H9 (cell line): ENCODE results near the gene RPRD1B. TPM values are rescaled to one million over a fixed set of nuclear protein-coding genes. Genes with fewer than 3 reads are reported as not detected.

Source experiments
- DNase-seq: peaks from one replicate; pipeline ENCODE4 v3.0.0-alpha.2; 2017
- H2AFZ ChIP-seq: one replicate; pipeline ENCODE4 v1.6.1; 2013; ENCODE audit warnings: mild to moderate bottlenecking, low read length, control low read depth, moderate library complexity
- H2AK5ac ChIP-seq: 2 replicates; pipeline ENCODE4 v1.6.1; 2013; ENCODE audit warnings: low read length, control low read depth, mixed read lengths; ENCODE audit not compliant: insufficient read length
- H2BK120ac ChIP-seq: one replicate; pipeline ENCODE4 v1.6.1; 2013; ENCODE audit warnings: low read depth, mild to moderate bottlenecking, low read length, control low read depth, inconsistent platforms; ENCODE audit not compliant: poor library complexity, severe bottlenecking
- H2BK12ac ChIP-seq: 2 replicates; pipeline ENCODE4 v1.6.1; 2013; ENCODE audit warnings: low read length, control low read depth, mixed read lengths, low read depth; ENCODE audit not compliant: insufficient read length
- H2BK15ac ChIP-seq: 2 replicates; pipeline ENCODE4 v1.6.1; 2013; ENCODE audit warnings: low read depth, low read length, control low read depth
- H2BK20ac ChIP-seq: one replicate; pipeline ENCODE4 v1.6.1; 2013; ENCODE audit warnings: low read depth, mild to moderate bottlenecking, low read length, control low read depth, inconsistent platforms; ENCODE audit not compliant: poor library complexity, severe bottlenecking
- H2BK5ac ChIP-seq: 2 replicates; pipeline ENCODE4 v1.6.1; 2013; ENCODE audit warnings: low read length, control low read depth, mixed read lengths; ENCODE audit not compliant: insufficient read length
- H3K14ac ChIP-seq: 2 replicates; pipeline ENCODE4 v1.6.1; 2013; ENCODE audit warnings: low read length, control low read depth; ENCODE audit not compliant: insufficient read depth
- H3K18ac ChIP-seq: 2 replicates; pipeline ENCODE4 v1.6.1; 2013; ENCODE audit warnings: low read depth, mild to moderate bottlenecking, mixed read lengths, low read length, control low read depth; ENCODE audit not compliant: insufficient read length
- H3K23ac ChIP-seq: 2 replicates; pipeline ENCODE4 v1.6.1; 2013; ENCODE audit warnings: low read length, control low read depth, mixed read lengths, low read depth; ENCODE audit not compliant: insufficient read length
- H3K23me2 ChIP-seq: 2 replicates; pipeline ENCODE4 v1.6.1; 2013; ENCODE audit warnings: low read depth, mild to moderate bottlenecking, mixed read lengths, low read length, control low read depth; ENCODE audit not compliant: insufficient read length, poor library complexity, severe bottlenecking
- H3K27ac ChIP-seq: 2 replicates; pipeline ENCODE4 v1.5.1; 2013; ENCODE audit warnings: low read length, control low read depth, mixed read lengths, low read depth; ENCODE audit not compliant: insufficient read length
- H3K27me3 ChIP-seq: 2 replicates; pipeline ENCODE4 v1.6.1; 2013; ENCODE audit warnings: low read length, control low read depth, inconsistent platforms; ENCODE audit not compliant: insufficient read depth
- H3K4ac ChIP-seq: 2 replicates; pipeline ENCODE4 v1.6.1; 2013; ENCODE audit warnings: low read depth, mild to moderate bottlenecking, control low read depth, inconsistent platforms, low read length, moderate library complexity
- H3K4me1 ChIP-seq: 2 replicates; pipeline ENCODE4 v1.6.1; 2013; ENCODE audit warnings: low read length, control low read depth, inconsistent platforms; ENCODE audit not compliant: insufficient read depth
- H3K4me2 ChIP-seq: 2 replicates; pipeline ENCODE4 v1.6.1; 2013; ENCODE audit warnings: low read length, control low read depth, mixed read lengths; ENCODE audit not compliant: insufficient read length, insufficient read depth
- H3K56ac ChIP-seq: 2 replicates; pipeline ENCODE4 v1.6.1; 2013; ENCODE audit warnings: low read depth, mild to moderate bottlenecking, mixed read lengths, low read length, control low read depth; ENCODE audit not compliant: insufficient read length
- H3K79me1 ChIP-seq: 2 replicates; pipeline ENCODE4 v1.6.1; 2013; ENCODE audit warnings: low read depth, mild to moderate bottlenecking, moderate library complexity, low read length, control low read depth, inconsistent platforms; ENCODE audit not compliant: insufficient read depth, poor library complexity, severe bottlenecking
- H3K79me2 ChIP-seq: 2 replicates; pipeline ENCODE4 v1.6.1; 2013; ENCODE audit warnings: low read length, control low read depth, inconsistent platforms; ENCODE audit not compliant: insufficient read depth
- H3K9ac ChIP-seq: 2 replicates; pipeline ENCODE4 v1.6.1; 2013; ENCODE audit warnings: low read length, control low read depth, mixed read lengths; ENCODE audit not compliant: insufficient read length; ENCODE audit errors: extremely low read depth
- H3K9me3 ChIP-seq: one replicate; pipeline ENCODE4 v1.6.1; 2013; ENCODE audit warnings: low read depth, low read length, inconsistent platforms; ENCODE audit not compliant: control insufficient read depth
- H3T11ph ChIP-seq: one replicate; pipeline ENCODE4 v1.6.1; 2013; ENCODE audit warnings: mild to moderate bottlenecking, low read length, control low read depth, inconsistent platforms
- H4K20me1 ChIP-seq: one replicate; pipeline ENCODE4 v1.6.1; 2013; ENCODE audit not compliant: control insufficient read depth, insufficient read length, insufficient read depth
- H4K5ac ChIP-seq: 2 replicates; pipeline ENCODE4 v1.6.1; 2013; ENCODE audit warnings: low read depth, mild to moderate bottlenecking, mixed read lengths, low read length, control low read depth; ENCODE audit not compliant: insufficient read length
- H4K8ac ChIP-seq: replicated peaks from 2 replicates; pipeline ENCODE4 v1.6.1; 2013; ENCODE audit warnings: low read length, control low read depth, mixed read lengths, low read depth; ENCODE audit not compliant: insufficient read length
- H4K91ac ChIP-seq: 2 replicates; pipeline ENCODE4 v1.6.1; 2013; ENCODE audit warnings: low read depth, mild to moderate bottlenecking, moderate library complexity, mixed read lengths, low read length, control low read depth; ENCODE audit not compliant: insufficient read length
- H3K27ac Mint-ChIP-seq, 3 experiments: 2 replicates in 2 of 3; 3 replicates in 1 of 3; pipeline ENCODE4 v1.8.0; 2020 to 2021; ENCODE audit warnings: mixed read lengths in 3 of 3, mild to moderate bottlenecking in 1 of 3, moderate library complexity in 1 of 3
- H3K27me3 Mint-ChIP-seq: 2 replicates; pipeline ENCODE4 v1.8.0; 2021; ENCODE audit warnings: low read depth, mild to moderate bottlenecking, moderate library complexity, mixed read lengths
- H3K36me3 Mint-ChIP-seq, 3 experiments: 2 replicates in 2 of 3; 3 replicates in 1 of 3; pipeline ENCODE4 v1.8.0; 2020 to 2021; ENCODE audit warnings: low read depth in 3 of 3, mixed read lengths in 3 of 3; ENCODE audit not compliant: insufficient read depth in 1 of 3
- H3K4me1 Mint-ChIP-seq, 2 experiments: 2 replicates each; pipeline ENCODE4 v1.8.0; 2020; ENCODE audit warnings: mixed read lengths in 2 of 2
- H3K4me3 Mint-ChIP-seq, 2 experiments: 2 replicates in 1 of 2; 3 replicates in 1 of 2; pipeline ENCODE4 v1.8.0; 2020 to 2021; ENCODE audit warnings: mild to moderate bottlenecking in 2 of 2, mixed read lengths in 2 of 2, moderate library complexity in 1 of 2
- H3K9me3 Mint-ChIP-seq, 2 experiments: 2 replicates in 1 of 2; 3 replicates in 1 of 2; pipeline ENCODE4 v1.8.0; 2020; ENCODE audit warnings: mild to moderate bottlenecking in 2 of 2, mixed read lengths in 2 of 2, moderate library complexity in 1 of 2
- WGBS: extraction: QIAGEN DNeasy Blood & Tissue Kit; methylation state at CpG from one replicate; pipeline ENCODE4 v1.1.7; 2013; ENCODE audit warnings: missing lambda C conversion rate, low lambda C conversion rate, mixed read lengths; ENCODE audit not compliant: insufficient read length; ENCODE audit errors: extremely low coverage; 5-methylcytosine and 5-hydroxymethylcytosine counted together
- total RNA-seq: library from RNA; stranded (reverse); gene quantifications from 2 replicates; pipeline ENCODE4 v1.2.1, GENCODE V29; 2021
- TF ChIP-seq, protein P1 (sequence below): fragments of 200-600 bp; sonication (generic); conservative IDR thresholded peaks from 3 replicates; pipeline ENCODE4 v1.8.0; 2021; ENCODE audit warnings: antibody characterized with exemption, mild to moderate bottlenecking

RPRD1B gene
- total RNA-seq, 1 experiment from 2014 or later, result 34.3 TPM

GRCh38 chr20:38095017-38095686 is 61.6 kb downstream of the RPRD1B start:
- H3K23me2 ChIP-seq, result no peaks in the 10 kb centered on the region
- no peak overlapping the region for H3K27ac ChIP-seq

More at GRCh38 chr20:38095017-38095686, 61.6 kb downstream of the RPRD1B start:
- Histone ChIP-seq H3K27me3 (no peaks in the 10 kb centered on the region), H3K56ac (no peak overlapping the region), H3K4me1 (no peaks in the 10 kb centered on the region), H2BK12ac (no peak overlapping the region), H3K79me1 (no peaks in the 10 kb centered on the region), H3K9me3 (no peaks in the 10 kb centered on the region), H3K4ac (no peak overlapping the region), H4K5ac (no peak overlapping the region), H3K14ac (no peak overlapping the region; the same call in 1 of the 2 replicates), H4K91ac (no peak overlapping the region), H3K18ac (no peak overlapping the region), H2AFZ (no peak overlapping the region), H4K8ac (no peak overlapping the region), H3K23ac (no peak overlapping the region), H2BK120ac (no peak overlapping the region), H3K9ac (no peak overlapping the region), H2AK5ac (no peak overlapping the region), H3K4me2 (no peak overlapping the region), H4K20me1 (no peaks in the 10 kb centered on the region), H2BK20ac (no peak overlapping the region), H3T11ph (no peak overlapping the region), H2BK15ac (no peak overlapping the region), H2BK5ac (no peak overlapping the region), H3K79me2 (no peaks in the 10 kb centered on the region)
- H3K27me3 Mint-ChIP-seq, result no peaks in the 10 kb centered on the region; the same call in 1 of the 2 replicates
- WGBS, result no CpG with 5 or more reads among the region's 7 CpGs
- H3K9me3 Mint-ChIP-seq, result no peaks in the 10 kb centered on the region
- H3K4me1 Mint-ChIP-seq, result peaks cover 3 to 6% of the 10 kb centered on the region in 2 experiments; a peak in 3 of 4 replicates
- TF ChIP-seq, protein P1, sequence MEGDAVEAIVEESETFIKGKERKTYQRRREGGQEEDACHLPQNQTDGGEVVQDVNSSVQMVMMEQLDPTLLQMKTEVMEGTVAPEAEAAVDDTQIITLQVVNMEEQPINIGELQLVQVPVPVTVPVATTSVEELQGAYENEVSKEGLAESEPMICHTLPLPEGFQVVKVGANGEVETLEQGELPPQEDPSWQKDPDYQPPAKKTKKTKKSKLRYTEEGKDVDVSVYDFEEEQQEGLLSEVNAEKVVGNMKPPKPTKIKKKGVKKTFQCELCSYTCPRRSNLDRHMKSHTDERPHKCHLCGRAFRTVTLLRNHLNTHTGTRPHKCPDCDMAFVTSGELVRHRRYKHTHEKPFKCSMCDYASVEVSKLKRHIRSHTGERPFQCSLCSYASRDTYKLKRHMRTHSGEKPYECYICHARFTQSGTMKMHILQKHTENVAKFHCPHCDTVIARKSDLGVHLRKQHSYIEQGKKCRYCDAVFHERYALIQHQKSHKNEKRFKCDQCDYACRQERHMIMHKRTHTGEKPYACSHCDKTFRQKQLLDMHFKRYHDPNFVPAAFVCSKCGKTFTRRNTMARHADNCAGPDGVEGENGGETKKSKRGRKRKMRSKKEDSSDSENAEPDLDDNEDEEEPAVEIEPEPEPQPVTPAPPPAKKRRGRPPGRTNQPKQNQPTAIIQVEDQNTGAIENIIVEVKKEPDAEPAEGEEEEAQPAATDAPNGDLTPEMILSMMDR, result no peak
- no peak for DNase-seq
- H3K27ac Mint-ChIP-seq, result peak overlapping the region in 1 of 3 experiments; percentile 62; a peak in 4 of 7 replicates
- H3K36me3 Mint-ChIP-seq, result peaks cover 1 to 13% (median 6%) of the 10 kb centered on the region in 3 experiments; a peak in 6 of 7 replicates
- H3K4me3 Mint-ChIP-seq, result no peak overlapping the region
